ENCODE results near the gene ENOX1.

The ENOX1 gene

DNA sequence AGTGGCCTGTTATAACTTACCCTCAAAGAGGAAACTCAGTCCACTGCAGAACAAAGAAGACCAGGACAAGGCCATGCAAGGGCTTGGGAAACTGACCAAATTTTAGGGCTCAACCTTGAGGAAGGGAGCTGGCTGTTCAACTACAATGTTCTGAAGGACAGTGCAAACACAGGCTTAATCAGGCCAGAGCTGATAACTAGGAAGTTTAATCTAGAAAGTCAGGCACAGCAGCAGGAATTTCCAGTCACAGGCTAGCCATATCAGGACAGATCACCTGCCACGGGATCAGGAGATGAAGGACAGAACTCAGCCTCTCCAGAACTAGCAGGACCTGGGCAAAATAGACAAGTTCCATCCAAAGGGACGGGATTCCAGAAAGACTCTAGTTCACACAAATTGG lies 89.4 kb downstream of the ENOX1 start:
- Histone ChIP-seq H3K9ac (ENCODE audit: low read length) (no peak overlapping the region), H3K79me1 (replicated peaks; ENCODE audit: low read length, poor library complexity, severe bottlenecking) (no peaks in the 10 kb centered on the region), H3K4me1 (ENCODE audit: control insufficient read depth, insufficient read depth, low read depth, low read length) (no peaks in the 10 kb centered on the region), H3K23ac (ENCODE audit: low read length in 2 of 2) (no peak overlapping the region), H2BK120ac (ENCODE audit: low read depth, low read length) (no peak overlapping the region), H3K9me3 (ENCODE audit: control insufficient read depth, low read length) (no peaks in the 10 kb centered on the region), H2BK15ac (ENCODE audit: low read depth, poor library complexity, severe bottlenecking) (no peak overlapping the region), H3K18ac (ENCODE audit: low read depth in 1 of 2, low read length in 2 of 2) (no peak overlapping the region), H3K27ac (ENCODE audit: low read length, poor library complexity, severe bottlenecking) (no peak overlapping the region), H2BK5ac (ENCODE audit: low read depth, low read length, poor library complexity, severe bottlenecking) (no peak overlapping the region), H4K8ac (ENCODE audit: low read length) (no peak overlapping the region), H2AFZ (ENCODE audit: low read depth, low read length) (no peak overlapping the region), H3K27me3 (ENCODE audit: control insufficient read depth in 1 of 2, insufficient read depth in 1 of 2, low read length in 2 of 2) (no peaks in the 10 kb centered on the region), H3K36me3 (ENCODE audit: control insufficient read depth in 1 of 2, insufficient read depth in 2 of 2, low read depth in 1 of 2, low read length in 2 of 2) (no peaks in the 10 kb centered on the region), H3K4ac (ENCODE audit: low read depth in 1 of 2, low read length in 2 of 2) (no peak overlapping the region), H3K14ac (ENCODE audit: low read length in 2 of 2) (no peak overlapping the region), H2BK12ac (ENCODE audit: low read length in 2 of 2) (peak overlapping the region in 1 of 2 experiments; percentile 25), H3K4me2 (ENCODE audit: low read length, poor library complexity, severe bottlenecking) (no peak overlapping the region), H3K4me3 (ENCODE audit: insufficient read depth in 1 of 2, low read depth in 1 of 2, low read length in 2 of 2) (no peak overlapping the region), H4K91ac (ENCODE audit: low read length) (no peak overlapping the region), H2AK5ac (ENCODE audit: low read length, severe bottlenecking) (no peak overlapping the region)
- no peak for DNase-seq
- WGBS: 100% methylated on average over 2 of the region's 2 CpGs

DNA sequence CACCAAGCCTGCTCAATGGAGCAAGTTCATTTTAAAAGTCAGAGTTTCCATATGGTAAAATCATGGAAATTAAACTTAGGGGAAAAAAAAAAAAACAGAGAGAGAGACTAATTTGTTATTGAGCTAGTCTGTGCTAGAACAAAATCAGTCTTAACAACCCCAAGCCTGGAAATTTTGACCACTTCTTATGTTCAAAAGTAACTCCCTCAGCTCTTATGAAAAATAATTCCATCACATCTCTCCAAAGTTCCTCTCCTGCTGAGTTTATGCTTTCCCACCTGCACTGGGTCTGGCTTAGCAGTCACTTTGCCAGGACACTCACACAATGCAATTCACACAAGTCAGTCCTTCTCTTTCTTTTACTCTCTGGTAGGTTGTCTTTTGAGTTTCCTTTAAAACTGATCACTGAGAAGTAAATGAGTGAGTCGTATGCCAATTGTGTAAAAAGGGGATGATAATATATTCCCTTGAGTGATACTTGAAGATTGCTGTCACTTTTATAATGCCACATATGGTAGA lies 92.6 kb downstream of the ENOX1 start:
- Histone ChIP-seq H4K91ac (ENCODE audit: low read length) (no peak overlapping the region), H3K36me3 (ENCODE audit: control insufficient read depth in 1 of 2, insufficient read depth in 2 of 2, low read depth in 1 of 2, low read length in 2 of 2) (no peaks in the 10 kb centered on the region)

DNA sequence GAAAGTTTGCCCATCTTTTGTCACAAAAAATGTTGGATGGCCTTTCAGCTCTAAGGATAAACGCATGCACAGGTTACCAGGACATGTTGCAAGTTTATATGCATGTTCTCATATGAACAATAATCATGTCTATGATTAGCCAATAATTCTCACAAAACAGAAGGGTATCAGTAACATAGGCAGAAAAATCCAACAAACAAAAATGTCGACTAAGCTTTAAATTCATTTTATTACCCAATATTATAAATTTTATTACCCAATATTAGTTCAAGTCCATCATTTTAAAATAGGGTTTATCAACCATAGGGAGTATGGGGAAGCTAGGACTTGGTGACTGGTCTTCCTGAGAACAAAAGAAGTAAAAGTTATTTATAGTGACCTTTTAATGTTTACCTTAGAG lies 93.1 kb downstream of the ENOX1 start:
- no peak overlapping the region for H2AK5ac ChIP-seq (ENCODE audit: low read length, severe bottlenecking)
- H2BK12ac ChIP-seq (ENCODE audit: low read length in 2 of 2): no peak overlapping the region
- WGBS: 80% methylated on average over 1 of the region's 2 CpGs
- H3K18ac ChIP-seq (ENCODE audit: low read depth in 1 of 2, low read length in 2 of 2): no peak overlapping the region
- H3K79me1 ChIP-seq (replicated peaks; ENCODE audit: low read length, poor library complexity, severe bottlenecking): no peaks in the 10 kb centered on the region
- H3K23ac ChIP-seq (ENCODE audit: low read length in 2 of 2): no peak overlapping the region
- H3K4me1 ChIP-seq (ENCODE audit: control insufficient read depth, insufficient read depth, low read depth, low read length): no peaks in the 10 kb centered on the region
- H3K4me3 ChIP-seq (ENCODE audit: insufficient read depth in 1 of 2, low read depth in 1 of 2, low read length in 2 of 2): no peak overlapping the region
- DNase-seq: no peak
- no peak overlapping the region for H2AFZ ChIP-seq (ENCODE audit: low read depth, low read length)
- H3K14ac ChIP-seq (ENCODE audit: low read length in 2 of 2): no peak overlapping the region
- H2BK15ac ChIP-seq (ENCODE audit: low read depth, poor library complexity, severe bottlenecking): no peak overlapping the region
- no peaks in the 10 kb centered on the region for H3K9me3 ChIP-seq (ENCODE audit: control insufficient read depth, low read length)
- no peak overlapping the region for H3K4me2 ChIP-seq (ENCODE audit: low read length, poor library complexity, severe bottlenecking)
- H2BK5ac ChIP-seq (ENCODE audit: low read depth, low read length, poor library complexity, severe bottlenecking): no peak overlapping the region
- H3K36me3 ChIP-seq (ENCODE audit: control insufficient read depth in 1 of 2, insufficient read depth in 2 of 2, low read depth in 1 of 2, low read length in 2 of 2): no peaks in the 10 kb centered on the region
- H3K4ac ChIP-seq (ENCODE audit: low read depth in 1 of 2, low read length in 2 of 2): no peak overlapping the region
- no peak overlapping the region for H4K91ac ChIP-seq (ENCODE audit: low read length)
- no peak overlapping the region for H3K9ac ChIP-seq (ENCODE audit: low read length)
- H3K27me3 ChIP-seq (ENCODE audit: control insufficient read depth in 1 of 2, insufficient read depth in 1 of 2, low read length in 2 of 2): no peaks in the 10 kb centered on the region
- no peak overlapping the region for H3K27ac ChIP-seq (ENCODE audit: low read length, poor library complexity, severe bottlenecking)
- no peak overlapping the region for H4K8ac ChIP-seq (ENCODE audit: low read length)
- no peak overlapping the region for H2BK120ac ChIP-seq (ENCODE audit: low read depth, low read length)

More for the DNA sequence above, 92.6 kb downstream of the ENOX1 start:
- no peak for DNase-seq
- H3K4me3 ChIP-seq (ENCODE audit: insufficient read depth in 1 of 2, low read depth in 1 of 2, low read length in 2 of 2): no peak overlapping the region
- no peak overlapping the region for H4K8ac ChIP-seq (ENCODE audit: low read length)
- H3K27ac ChIP-seq (ENCODE audit: low read length, poor library complexity, severe bottlenecking): no peak overlapping the region
- no peaks in the 10 kb centered on the region for H3K79me1 ChIP-seq (replicated peaks; ENCODE audit: low read length, poor library complexity, severe bottlenecking)
- H3K4me2 ChIP-seq (ENCODE audit: low read length, poor library complexity, severe bottlenecking): no peak overlapping the region
- no peak overlapping the region for H2BK15ac ChIP-seq (ENCODE audit: low read depth, poor library complexity, severe bottlenecking)
- H2BK5ac ChIP-seq (ENCODE audit: low read depth, low read length, poor library complexity, severe bottlenecking): no peak overlapping the region
- H2AK5ac ChIP-seq (ENCODE audit: low read length, severe bottlenecking): no peak overlapping the region
- H2AFZ ChIP-seq (ENCODE audit: low read depth, low read length): no peak overlapping the region
- H3K27me3 ChIP-seq (ENCODE audit: control insufficient read depth in 1 of 2, insufficient read depth in 1 of 2, low read length in 2 of 2): no peaks in the 10 kb centered on the region
- no peaks in the 10 kb centered on the region for H3K9me3 ChIP-seq (ENCODE audit: control insufficient read depth, low read length)
- 44% methylated on average over 1 of the region's 1 CpG for WGBS
- no peaks in the 10 kb centered on the region for H3K4me1 ChIP-seq (ENCODE audit: control insufficient read depth, insufficient read depth, low read depth, low read length)
- no peak overlapping the region for H3K9ac ChIP-seq (ENCODE audit: low read length)
- no peak overlapping the region for H3K4ac ChIP-seq (ENCODE audit: low read depth in 1 of 2, low read length in 2 of 2)
- H2BK120ac ChIP-seq (ENCODE audit: low read depth, low read length): no peak overlapping the region
- no peak overlapping the region for H3K14ac ChIP-seq (ENCODE audit: low read length in 2 of 2)
- H2BK12ac ChIP-seq (ENCODE audit: low read length in 2 of 2): no peak overlapping the region
- H3K23ac ChIP-seq (ENCODE audit: low read length in 2 of 2): no peak overlapping the region
- H3K18ac ChIP-seq (ENCODE audit: low read depth in 1 of 2, low read length in 2 of 2): no peak overlapping the region

DNA sequence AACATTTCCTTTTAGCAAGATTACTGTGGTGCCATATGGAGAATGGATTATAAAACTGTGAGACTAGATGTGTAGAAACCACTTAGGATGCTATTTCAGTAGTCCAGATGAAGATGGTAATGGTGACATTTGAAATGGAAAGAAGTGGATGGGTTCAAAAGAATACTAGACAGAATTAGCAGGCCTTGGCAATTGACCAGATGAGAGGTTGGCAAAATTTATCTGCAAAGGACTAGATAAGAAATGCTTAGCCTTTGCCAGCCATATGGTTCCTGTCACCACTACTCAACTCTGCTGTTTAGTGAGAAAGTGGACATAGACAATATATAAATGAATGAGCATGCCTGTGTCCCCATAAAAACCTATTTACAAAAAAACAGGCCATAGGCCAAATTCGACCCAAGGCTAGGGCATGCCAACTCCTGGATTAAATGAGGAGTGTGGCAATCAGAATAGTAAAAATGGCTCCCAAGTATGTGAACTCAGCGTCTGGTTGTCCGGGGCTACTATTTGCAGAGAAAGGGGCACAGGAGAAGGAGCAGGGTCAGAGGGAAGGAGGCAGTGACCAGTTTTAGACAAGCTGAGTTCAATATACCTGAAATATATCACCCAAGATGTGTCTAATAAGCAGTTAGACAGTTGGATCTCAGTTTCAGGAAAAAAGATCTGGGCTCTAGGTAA lies 98.4 kb downstream of the ENOX1 start:
- no peaks in the 10 kb centered on the region for H3K36me3 ChIP-seq (ENCODE audit: control insufficient read depth in 1 of 2, insufficient read depth in 2 of 2, low read depth in 1 of 2, low read length in 2 of 2)
- no peaks in the 10 kb centered on the region for H3K27me3 ChIP-seq (ENCODE audit: control insufficient read depth in 1 of 2, insufficient read depth in 1 of 2, low read length in 2 of 2)
- H2BK15ac ChIP-seq (ENCODE audit: low read depth, poor library complexity, severe bottlenecking): no peak overlapping the region
- H2BK120ac ChIP-seq (ENCODE audit: low read depth, low read length): no peak overlapping the region
- no peak overlapping the region for H3K27ac ChIP-seq (ENCODE audit: low read length, poor library complexity, severe bottlenecking)
- H4K91ac ChIP-seq (ENCODE audit: low read length): no peak overlapping the region
- no peak overlapping the region for H3K23ac ChIP-seq (ENCODE audit: low read length in 2 of 2)
- H3K79me1 ChIP-seq (replicated peaks; ENCODE audit: low read length, poor library complexity, severe bottlenecking): no peaks in the 10 kb centered on the region
- no peak overlapping the region for H2AK5ac ChIP-seq (ENCODE audit: low read length, severe bottlenecking)
- no peak overlapping the region for H4K8ac ChIP-seq (ENCODE audit: low read length)
- no peaks in the 10 kb centered on the region for H3K9me3 ChIP-seq (ENCODE audit: control insufficient read depth, low read length)
- no peak overlapping the region for H3K4ac ChIP-seq (ENCODE audit: low read depth in 1 of 2, low read length in 2 of 2)
- H2AFZ ChIP-seq (ENCODE audit: low read depth, low read length): no peak overlapping the region
- H2BK5ac ChIP-seq (ENCODE audit: low read depth, low read length, poor library complexity, severe bottlenecking): no peak overlapping the region
- no peak for DNase-seq
- H3K18ac ChIP-seq (ENCODE audit: low read depth in 1 of 2, low read length in 2 of 2): no peak overlapping the region
- WGBS: 98% methylated on average over 3 of the region's 3 CpGs
- no peak overlapping the region for H3K4me3 ChIP-seq (ENCODE audit: insufficient read depth in 1 of 2, low read depth in 1 of 2, low read length in 2 of 2)
- H3K14ac ChIP-seq (ENCODE audit: low read length in 2 of 2): no peak overlapping the region
- no peak overlapping the region for H2BK12ac ChIP-seq (ENCODE audit: low read length in 2 of 2)
- H3K4me2 ChIP-seq (ENCODE audit: low read length, poor library complexity, severe bottlenecking): no peak overlapping the region
- H3K4me1 ChIP-seq (ENCODE audit: control insufficient read depth, insufficient read depth, low read depth, low read length): peaks cover 1% of the 10 kb centered on the region
- no peak overlapping the region for H3K9ac ChIP-seq (ENCODE audit: low read length)

All from mesenchymal stem cell (in vitro differentiated cells and primary cell).